Left forelimb (tissue), 1 donor: ENCODE results near the gene DAG1.

Source experiments
- DNase-seq: peaks from one replicate; pipeline ENCODE4 v3.0.0-alpha.2; 2018; ENCODE audit warnings: low spot score

Gene DAG1

GRCh38 chr3:49469936-49470713 lies at the start of gene DAG1:
Gene DAG1 (plus strand): TSS chr3:49470267. CDS start chr3:49510535, 40,268 bp downstream.
- peak; percentile 98 for DNase-seq

GRCh38 chr3:49421890-49422378 lies 48.1 kb upstream of the DAG1 start:
- no peak for DNase-seq

DNA sequence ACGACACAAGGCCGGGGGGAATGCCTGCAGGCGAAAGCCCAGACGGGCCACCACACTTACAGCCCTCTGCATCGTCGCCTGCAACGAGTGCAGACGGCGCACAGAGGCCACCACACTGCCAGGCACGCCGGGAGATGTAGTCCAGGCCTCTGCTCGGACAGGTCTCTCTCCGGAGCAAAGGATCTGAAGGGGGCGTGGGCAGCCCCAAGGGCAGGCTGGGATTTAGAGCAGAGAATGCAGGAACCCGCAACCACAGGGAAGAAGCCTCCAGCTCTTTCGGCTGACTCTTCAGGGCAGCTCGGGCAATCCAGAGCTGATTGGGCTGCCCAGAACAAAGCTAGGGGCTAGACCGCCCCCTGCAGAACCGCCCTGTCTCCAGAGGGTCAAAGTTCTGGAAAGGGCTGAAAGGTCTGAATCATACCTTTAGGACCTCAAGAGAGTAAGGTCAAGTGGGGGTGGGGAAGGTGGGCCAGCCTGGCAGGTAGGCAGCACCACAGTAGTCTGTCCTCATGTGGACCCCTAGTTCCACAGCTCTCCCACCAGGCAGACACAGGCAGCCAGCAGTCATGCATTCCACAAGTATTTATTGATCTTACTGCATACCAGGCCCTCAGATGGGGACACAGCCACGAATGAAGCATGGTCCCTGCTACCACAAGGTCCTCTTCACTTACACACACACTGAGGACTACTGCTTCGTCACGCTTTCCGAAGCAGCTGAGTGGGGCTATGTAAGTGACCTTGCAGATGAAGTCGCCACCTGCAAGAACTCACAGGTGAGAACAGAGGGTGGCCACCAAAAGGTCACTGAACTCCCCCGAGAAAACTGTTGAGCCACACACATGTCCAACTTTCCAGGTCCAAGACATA lies 47.5 kb upstream of the DAG1 start, which contains the start of gene AMT:
Gene AMT (minus strand): TSS at position 95 of the 870 bp plus-strand sequence. CDS start 23 bp downstream, at position 72.
- no peak for DNase-seq

DNA sequence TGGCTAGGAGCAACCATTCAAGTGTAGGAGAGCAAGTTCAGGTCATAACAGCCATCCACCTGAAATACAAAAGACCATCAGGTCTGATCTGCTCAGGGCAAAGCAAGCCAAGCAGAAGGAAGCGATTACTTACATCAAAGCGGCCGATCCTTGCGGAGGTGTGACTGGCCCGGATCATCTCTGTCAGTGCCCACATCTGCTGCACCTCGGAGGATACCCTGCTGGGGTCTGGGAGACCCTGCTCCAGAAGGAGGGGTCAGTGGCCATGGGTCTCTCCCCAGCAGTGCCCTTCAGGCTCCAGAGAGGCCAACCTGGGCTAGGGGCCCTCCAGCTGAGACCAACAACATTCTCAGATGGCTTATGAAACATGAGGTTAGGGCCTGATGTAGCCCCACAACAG lies 45.3 kb upstream of the DAG1 start:
- DNase-seq: no peak

GRCh38 chr3:49427586-49427985 lies 42.5 kb upstream of the DAG1 start:
- DNase-seq: no peak

DNA sequence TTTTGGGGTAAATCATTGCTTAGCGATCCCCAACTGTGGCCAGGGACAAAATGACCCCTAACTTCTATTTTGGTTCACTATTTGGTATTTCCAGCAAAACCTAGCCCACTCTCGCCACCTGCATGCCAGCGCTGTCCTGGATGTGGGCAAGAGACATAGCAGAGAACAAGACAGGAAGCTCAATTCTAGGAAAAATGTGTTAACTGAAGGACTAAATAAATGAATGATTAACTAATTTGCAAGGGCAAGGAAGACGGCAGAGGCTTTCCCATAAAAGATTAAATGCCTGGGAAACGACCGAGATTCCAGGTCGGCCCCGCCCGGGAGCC lies 41.4 kb upstream of the DAG1 start:
- DNase-seq: no peak

DNA sequence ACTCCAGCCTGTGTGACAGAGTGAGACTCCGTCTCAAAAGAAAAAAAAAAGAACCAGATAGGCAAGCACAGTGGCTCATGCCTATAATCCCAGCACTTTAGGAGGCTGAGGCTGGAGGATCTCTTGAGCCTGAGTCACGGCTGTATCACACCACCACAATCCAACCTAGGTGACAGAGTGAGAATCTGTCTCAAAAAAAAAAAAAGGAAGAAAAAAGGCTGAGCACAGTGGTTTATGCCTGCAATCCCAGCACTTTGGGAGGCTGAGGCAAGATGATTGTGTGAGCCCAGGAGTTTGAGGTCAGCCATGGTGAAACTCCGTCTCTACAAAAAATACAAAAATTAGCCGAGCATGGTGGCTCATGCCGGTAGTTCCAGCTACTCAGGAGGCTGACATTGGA lies 35.3 kb upstream of the DAG1 start:
- DNase-seq: no peak

GRCh38 chr3:49445391-49445790 lies 24.7 kb upstream of the DAG1 start:
- no peak for DNase-seq

DNA sequence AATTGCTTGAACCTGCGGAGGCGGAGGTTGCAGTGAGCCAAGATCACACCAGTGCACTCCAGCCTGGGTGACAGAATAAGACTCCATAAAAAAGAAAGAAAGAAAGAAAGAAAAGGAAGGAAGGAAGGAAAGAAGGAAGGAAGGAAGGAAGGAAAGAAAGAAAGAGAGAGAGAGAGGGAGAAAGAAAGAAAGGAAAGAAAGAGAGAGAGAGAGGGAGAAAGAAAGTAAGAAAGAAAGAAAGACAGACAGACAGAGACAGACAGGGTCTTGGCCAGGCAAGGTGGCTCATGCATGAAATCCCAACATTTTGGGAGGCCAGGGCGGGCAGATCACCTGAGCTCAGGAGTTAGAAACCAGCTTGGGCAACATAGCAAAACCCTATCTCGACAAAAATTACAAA lies 16.4 kb upstream of the DAG1 start:
- DNase-seq: no peak

DNA sequence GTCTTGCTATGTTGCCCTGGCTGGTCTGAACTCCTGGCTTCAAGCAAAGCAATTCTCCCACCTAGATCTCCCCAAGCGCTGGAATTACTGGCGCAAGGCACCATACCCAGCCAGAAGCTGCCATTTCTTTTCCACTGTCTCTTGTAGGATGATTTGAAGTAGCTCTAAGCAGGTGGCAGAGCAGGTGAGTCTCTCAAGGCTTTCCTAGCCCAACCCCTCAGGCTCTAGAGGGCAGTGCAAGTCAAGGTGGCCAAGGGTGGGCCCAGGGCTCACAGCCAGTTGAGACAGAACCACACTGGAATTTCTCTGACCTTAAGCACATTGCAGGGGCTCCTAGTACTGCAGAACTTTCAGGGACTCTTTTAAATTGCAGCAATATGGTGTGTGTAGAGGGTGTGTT lies 15.6 kb upstream of the DAG1 start:
- DNase-seq: no peak

- DNase-seq: peak; percentile 69
Measured at GRCh38 chr3:49454898-49455681, 15.0 kb upstream of the DAG1 start.

GRCh38 chr3:49456466-49456865 lies 13.6 kb upstream of the DAG1 start:
- DNase-seq: no peak

GRCh38 chr3:49460188-49460890 lies 9.7 kb upstream of the DAG1 start:
- DNase-seq: no peak

DNA sequence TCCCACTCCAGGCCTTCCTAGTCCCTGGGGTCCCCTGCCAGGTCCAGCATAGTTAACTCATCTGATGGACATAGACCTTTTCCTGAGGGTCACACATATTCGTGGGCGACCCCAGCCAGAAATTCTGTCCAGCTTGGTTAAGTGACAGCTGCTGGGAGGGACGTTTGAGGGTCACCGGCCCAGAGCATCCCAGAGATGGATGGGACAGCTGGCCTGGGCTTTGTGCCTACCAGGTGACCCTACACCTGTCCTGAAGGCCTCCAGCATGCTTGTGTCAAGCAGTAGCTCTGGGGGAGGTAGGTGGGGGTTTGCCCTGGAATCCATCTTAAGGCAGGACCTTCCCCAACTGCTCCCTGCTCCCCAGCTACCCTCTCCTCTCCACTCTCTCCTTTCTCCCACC lies 9.1 kb upstream of the DAG1 start:
- DNase-seq: no peak

GRCh38 chr3:49461443-49462171 lies 8.5 kb upstream of the DAG1 start:
- no peak for DNase-seq

DNA sequence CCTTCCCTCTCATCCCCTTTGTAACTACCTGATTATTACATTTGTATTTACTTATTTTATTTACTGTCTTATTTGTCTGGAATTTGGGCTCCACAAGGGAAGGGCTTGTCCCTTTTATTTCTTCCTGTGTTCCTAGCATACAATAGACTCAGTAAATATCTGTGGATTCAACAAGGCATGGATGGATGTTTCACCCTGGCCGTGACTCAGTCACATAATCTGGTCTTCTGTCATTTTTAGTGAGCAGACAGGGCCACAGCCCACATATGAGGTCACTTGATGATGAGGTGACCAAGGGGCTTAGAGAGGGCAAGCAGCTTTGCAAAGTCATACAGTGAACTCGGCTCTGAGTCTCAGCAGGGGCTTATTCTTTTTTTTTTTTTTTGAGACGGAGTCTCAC lies 7.8 kb upstream of the DAG1 start:
- DNase-seq: no peak

DNA sequence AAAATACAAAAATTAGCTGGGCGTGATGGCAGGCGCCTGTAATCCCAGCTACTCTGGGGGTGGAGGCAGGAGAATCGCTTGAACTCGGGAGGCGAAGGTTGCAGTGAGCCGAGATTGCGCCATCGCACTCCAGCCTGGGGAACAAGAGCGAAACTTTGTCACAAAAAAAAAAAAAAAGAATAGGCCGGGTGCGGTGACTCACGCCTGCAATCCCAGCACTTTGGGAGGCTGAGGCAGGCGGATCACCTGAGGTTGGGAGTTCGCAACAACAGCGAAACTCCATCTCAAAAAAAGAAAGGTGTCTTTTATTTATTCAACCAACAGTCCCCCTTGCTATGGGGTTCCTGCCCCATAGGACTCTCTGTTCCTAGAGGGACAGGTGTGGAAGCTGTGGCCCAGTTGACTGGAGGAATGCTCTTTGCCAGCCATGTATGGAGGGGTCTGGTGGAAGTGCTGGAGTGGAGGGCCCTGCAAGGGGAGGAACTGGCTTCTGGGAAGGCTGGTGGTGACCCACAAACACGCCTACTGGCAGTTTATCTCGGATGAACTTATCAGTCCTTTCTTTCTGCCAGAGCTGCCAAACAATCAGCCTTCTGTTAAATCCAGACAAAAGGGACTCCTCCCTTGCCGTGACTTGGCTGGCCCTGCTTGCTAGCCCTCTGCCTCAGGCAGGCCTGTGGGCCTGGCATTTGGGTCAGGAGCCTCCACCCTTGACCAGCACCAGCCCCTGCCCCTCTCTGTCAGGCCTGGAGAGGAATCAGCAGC lies 4.6 kb upstream of the DAG1 start:
- no peak for DNase-seq

DNA sequence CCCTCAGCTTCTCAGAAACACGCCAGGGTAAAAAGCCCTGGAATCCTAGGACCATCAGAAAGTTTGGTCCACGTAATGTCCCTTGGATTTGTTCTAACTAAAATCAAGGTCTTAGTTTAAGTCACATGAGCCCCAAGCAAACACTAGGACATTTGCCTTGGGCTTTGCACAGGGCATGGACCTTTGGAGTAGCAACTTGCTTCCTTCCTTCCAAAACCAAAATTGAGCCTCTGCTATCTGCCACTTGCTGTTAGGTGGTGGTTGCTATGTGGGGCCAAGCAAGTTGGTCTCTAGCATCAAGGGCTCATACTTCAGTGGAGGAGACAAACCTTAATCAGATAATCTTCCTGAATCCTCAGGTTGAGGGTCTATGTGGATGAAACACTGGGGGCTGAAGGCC lies 4.0 kb upstream of the DAG1 start:
- DNase-seq: no peak

GRCh38 chr3:49469037-49469935 lies 781 bp upstream of the DAG1 start:
- DNase-seq: peak; percentile 88
